ENCODE results near the gene HIVEP2.

The HIVEP2 gene

GRCh38 chr6:142819603-142820337, 125.2 kb downstream of the HIVEP2 start:
- no peak for DNase-seq (ENCODE audit: low spot score)

- DNase-seq (ENCODE audit: low spot score), result no peak
Observed at GRCh38 chr6:142816486-142816885, 128.5 kb downstream of the HIVEP2 start.

GRCh38 chr6:142816031-142816430, 128.9 kb downstream of the HIVEP2 start:
- no peak for DNase-seq (ENCODE audit: low spot score)

- no peak for DNase-seq (ENCODE audit: low spot score)
Observed at GRCh38 chr6:142811923-142812322, 133.1 kb downstream of the HIVEP2 start.

- DNase-seq (ENCODE audit: low spot score), result no peak
Observed at GRCh38 chr6:142810952-142811514, 133.9 kb downstream of the HIVEP2 start.

GRCh38 chr6:142809947-142810346, 135.0 kb downstream of the HIVEP2 start:
- no peak for DNase-seq (ENCODE audit: low spot score)

- DNase-seq (ENCODE audit: low spot score), result no peak
Observed at GRCh38 chr6:142808405-142809061, 136.4 kb downstream of the HIVEP2 start.

- DNase-seq (ENCODE audit: low spot score), result peak; percentile 81
Observed at GRCh38 chr6:142805042-142805441, 139.9 kb downstream of the HIVEP2 start.

GRCh38 chr6:142804490-142804889, 140.5 kb downstream of the HIVEP2 start:
- no peak for DNase-seq (ENCODE audit: low spot score)

- DNase-seq (ENCODE audit: low spot score), result no peak
Observed at GRCh38 chr6:142803495-142804058, 141.4 kb downstream of the HIVEP2 start.

- DNase-seq (ENCODE audit: low spot score), result no peak
Observed at GRCh38 chr6:142803032-142803431, 141.9 kb downstream of the HIVEP2 start.

DNA sequence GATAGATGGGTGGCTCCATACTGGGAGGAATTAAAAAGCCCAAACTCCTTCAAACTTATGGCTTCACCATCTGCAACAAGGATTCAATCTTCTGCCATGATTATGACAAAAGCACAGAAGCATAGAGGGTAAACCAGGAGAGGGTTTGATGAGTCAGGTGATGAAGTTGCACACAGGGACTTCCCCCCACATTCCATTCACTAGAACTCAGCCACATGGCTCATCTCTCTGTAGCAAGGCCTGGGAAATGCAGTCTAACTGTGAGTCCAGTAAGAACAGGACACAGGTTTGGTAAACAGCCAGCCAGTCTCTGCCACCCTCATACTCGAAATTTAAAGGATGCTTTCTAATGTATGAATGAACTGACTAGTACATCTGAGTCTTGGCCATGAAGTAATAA, 142.9 kb downstream of the HIVEP2 start:
- DNase-seq (ENCODE audit: low spot score), result peak; percentile 79

DNA sequence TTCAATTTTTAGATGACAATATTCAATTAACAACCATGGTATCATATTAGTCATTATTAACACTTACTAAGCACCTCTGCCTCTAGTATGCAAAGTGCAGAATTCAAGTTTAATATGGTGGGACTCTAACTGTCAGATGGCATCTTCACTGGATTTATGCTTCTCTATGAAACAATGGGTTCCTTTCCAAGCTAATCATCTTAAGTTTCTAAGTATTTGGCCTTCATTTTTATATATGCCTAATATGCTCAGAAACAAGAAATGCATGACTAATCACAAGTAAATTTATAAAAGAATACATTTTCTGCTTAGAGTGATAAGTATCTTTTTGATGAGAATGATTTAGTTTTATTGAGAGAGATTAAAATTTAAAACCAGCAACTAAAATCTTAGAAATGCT, 144.7 kb downstream of the HIVEP2 start:
- DNase-seq (ENCODE audit: low spot score), result no peak

DNA sequence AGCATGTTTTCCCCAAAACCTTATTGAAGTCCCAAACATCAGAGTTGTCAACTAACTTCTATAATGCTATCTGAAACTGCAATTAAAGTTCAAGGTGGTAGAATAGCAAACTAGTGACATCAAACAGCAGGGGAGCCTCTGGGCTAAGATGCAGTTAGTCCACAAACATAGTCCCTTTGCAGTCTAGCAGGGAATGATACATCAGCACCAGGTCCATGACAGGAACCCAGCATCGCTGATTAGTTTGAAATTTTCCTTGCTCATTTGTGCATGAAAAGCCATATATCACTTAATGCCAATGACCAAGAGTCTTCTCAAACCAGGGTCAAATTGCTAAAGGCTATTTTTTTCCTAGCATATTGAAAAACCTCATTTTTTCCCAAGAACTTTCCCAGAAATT, 145.3 kb downstream of the HIVEP2 start:
- no peak for DNase-seq (ENCODE audit: low spot score)

DNA sequence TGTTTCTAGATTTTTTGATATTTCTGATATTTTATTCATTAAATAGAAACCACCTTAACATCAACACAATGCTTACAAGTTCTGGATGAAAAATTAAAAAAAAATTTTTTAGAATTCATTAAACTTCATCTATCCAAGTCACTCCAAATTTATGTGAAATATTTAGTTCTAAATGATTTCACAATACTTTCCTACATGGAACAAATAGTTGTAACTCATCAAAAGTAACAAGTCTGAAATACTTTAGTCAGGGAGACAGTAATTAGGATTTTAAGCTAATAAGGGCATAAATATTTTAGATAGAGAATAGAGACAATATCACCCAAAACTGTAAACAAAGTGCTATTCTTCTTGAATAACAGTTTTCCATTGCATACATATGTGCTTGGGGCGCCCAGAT, 147.8 kb downstream of the HIVEP2 start:
- DNase-seq (ENCODE audit: low spot score), result no peak

GRCh38 chr6:142796571-142796970, 148.4 kb downstream of the HIVEP2 start:
- no peak for DNase-seq (ENCODE audit: low spot score)

- DNase-seq (ENCODE audit: low spot score), result no peak
Observed at GRCh38 chr6:142796024-142796423, 149.0 kb downstream of the HIVEP2 start.

DNA sequence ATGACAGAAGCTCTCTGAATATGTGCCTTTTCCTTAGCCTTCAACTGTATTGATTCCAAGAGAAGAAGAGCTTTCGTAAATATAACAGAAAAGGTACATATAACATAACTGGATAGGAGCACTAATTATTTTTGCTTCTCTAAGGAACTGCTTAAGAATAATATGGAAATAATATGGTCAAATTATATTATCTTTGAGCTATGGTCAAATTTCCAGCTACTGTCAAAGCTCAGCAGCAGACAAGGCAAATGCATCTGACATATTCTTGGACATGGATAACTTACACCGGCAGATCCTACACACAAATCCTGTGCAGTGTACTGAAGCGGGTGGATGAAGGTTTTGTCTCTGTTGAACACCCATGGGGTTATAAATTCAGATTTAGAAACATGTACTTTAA, 150.6 kb downstream of the HIVEP2 start:
- DNase-seq (ENCODE audit: low spot score), result no peak

DNA sequence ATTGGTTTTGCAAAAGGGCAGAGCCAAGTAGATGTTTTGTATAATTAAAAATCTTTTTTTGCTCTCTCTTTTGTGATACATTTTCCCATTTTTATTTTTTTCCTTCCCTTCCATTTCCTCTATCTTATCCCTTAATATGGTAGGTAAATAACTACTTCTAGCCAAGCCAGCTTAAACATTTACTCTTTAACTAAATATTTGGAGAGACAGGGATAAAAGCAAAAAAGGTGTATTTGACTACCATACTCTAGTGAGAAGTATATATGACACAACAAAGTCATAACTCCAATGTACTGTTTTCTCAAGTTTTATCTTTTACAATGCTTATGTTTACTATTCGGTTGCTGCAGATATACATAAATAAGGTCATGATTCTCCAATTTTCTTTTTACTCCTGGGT, 154.7 kb downstream of the HIVEP2 start:
- no peak for DNase-seq (ENCODE audit: low spot score)

DNA sequence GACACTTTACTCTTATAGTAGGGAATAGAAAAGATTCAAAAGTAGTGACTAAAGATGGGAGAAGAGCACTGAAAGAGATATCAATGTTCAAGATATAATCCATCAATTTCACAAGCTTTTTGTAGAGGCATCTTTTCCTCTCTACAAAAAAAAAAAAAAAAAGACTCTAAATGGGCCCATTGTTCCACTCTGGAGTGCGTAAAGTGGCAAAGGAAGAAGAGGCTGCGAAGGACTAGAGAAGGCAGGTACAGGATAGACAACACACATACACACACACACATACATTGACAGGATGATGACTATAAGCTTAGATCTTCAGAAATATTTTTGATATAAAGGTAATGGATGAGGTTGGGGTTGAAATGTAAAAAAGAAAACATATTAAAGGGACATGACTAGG, 157.6 kb downstream of the HIVEP2 start:
- DNase-seq (ENCODE audit: low spot score), result no peak

- DNase-seq (ENCODE audit: low spot score), result no peak
Observed at GRCh38 chr6:142786476-142786875, 158.5 kb downstream of the HIVEP2 start.

DNA sequence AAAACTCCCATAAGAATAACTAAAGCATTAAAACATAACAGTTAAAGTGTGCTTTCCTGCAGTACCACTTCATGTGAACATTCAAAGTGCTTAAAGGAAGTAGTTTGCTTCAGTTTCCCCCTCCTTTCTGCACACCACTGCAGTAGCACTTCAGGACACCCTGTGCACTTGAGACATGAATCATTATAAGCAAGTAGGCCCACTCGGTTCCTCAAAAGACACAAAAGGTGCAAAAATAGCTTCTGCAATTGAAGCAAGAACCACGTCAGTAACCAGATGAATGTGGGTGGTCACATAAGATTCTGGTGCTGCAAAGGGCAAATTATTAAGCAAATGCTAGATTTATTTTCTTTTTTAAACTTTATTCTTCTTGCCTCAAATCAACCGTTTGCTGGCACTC, 160.6 kb downstream of the HIVEP2 start:
- DNase-seq (ENCODE audit: low spot score), result no peak

GRCh38 chr6:142783499-142783898, 161.5 kb downstream of the HIVEP2 start:
- no peak for DNase-seq (ENCODE audit: low spot score)
